ENCODE data around the gene ADGRG6.

Gene ADGRG6

GRCh38 chr6:142367501-142368018 lies 65.8 kb downstream of the ADGRG6 start:
- peaks cover 4% of the 10 kb centered on the region for H3K4me1 ChIP-seq (ENCODE audit: control insufficient read depth, insufficient read depth, low read length)
- no peaks in the 10 kb centered on the region for H3K9me3 ChIP-seq (ENCODE audit: control insufficient read depth, insufficient read depth, low read depth, low read length)
- no peak for TF ChIP-seq ZNF670 (tag by site-specific recombination; IDR thresholded peaks at IDR 0.05; ENCODE audit: low read depth)
- TF ChIP-seq, protein P1, sequence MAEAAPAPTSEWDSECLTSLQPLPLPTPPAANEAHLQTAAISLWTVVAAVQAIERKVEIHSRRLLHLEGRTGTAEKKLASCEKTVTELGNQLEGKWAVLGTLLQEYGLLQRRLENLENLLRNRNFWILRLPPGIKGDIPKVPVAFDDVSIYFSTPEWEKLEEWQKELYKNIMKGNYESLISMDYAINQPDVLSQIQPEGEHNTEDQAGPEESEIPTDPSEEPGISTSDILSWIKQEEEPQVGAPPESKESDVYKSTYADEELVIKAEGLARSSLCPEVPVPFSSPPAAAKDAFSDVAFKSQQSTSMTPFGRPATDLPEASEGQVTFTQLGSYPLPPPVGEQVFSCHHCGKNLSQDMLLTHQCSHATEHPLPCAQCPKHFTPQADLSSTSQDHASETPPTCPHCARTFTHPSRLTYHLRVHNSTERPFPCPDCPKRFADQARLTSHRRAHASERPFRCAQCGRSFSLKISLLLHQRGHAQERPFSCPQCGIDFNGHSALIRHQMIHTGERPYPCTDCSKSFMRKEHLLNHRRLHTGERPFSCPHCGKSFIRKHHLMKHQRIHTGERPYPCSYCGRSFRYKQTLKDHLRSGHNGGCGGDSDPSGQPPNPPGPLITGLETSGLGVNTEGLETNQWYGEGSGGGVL (tag by site-specific recombination; IDR thresholded peaks at IDR 0.05): peak; percentile 31; the same call in 1 of the 2 replicates
- 0 out of 2 replicates have a peak, but pooled peaks have one; percentile 14 for TF ChIP-seq MZF1 (tag by site-specific recombination; IDR thresholded peaks at IDR 0.05; ENCODE audit: borderline replicate concordance)
- TF ChIP-seq PRDM4 (tag by site-specific recombination; IDR thresholded peaks at IDR 0.05): peak; percentile 47; the same call in 1 of the 2 replicates
- TF ChIP-seq, protein P2, sequence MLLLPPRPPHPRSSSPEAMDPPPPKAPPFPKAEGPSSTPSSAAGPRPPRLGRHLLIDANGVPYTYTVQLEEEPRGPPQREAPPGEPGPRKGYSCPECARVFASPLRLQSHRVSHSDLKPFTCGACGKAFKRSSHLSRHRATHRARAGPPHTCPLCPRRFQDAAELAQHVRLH (tag by site-specific recombination; IDR thresholded peaks at IDR 0.05): peak; percentile 80; the same call in 1 of the 2 replicates
- 0 out of 2 replicates have a peak, but pooled peaks have one; percentile 18 for TF ChIP-seq ZNF366 (tag by site-specific recombination; conservative IDR thresholded peaks at IDR 0.05)
- TF ChIP-seq ZNF704 (tag by site-specific recombination; IDR thresholded peaks at IDR 0.05): no peak
- TF ChIP-seq PRDM10 (tag by site-specific recombination; IDR thresholded peaks at IDR 0.05): peak; percentile 85
- 0 out of 2 replicates have a peak, but pooled peaks have one; percentile 20 for TF ChIP-seq ZNF843 (tag by site-specific recombination; IDR thresholded peaks at IDR 0.05)
- no peak for TF ChIP-seq SP7 (tag by site-specific recombination; IDR thresholded peaks at IDR 0.05)
- ChIA-PET POLR2A (interaction anchor here (1.1 kb wide), 1 partner anchor 10 kb away, joined by 3 read pairs; no protein-coding TSS in a partner anchor), CTCF (interaction anchor here (0.6 to 0.8 kb wide), 2 partner anchors 20 to 374 kb away, joined by 3 to 4 read pairs; no protein-coding TSS in a partner anchor)
- H3K27ac ChIP-seq (ENCODE audit: extremely low read depth, low read depth, low read length): no peak overlapping the region
- no peak overlapping the region for H3K4me3 ChIP-seq (ENCODE audit: low read depth, low read length)
- H3K36me3 ChIP-seq (ENCODE audit: control insufficient read depth in 2 of 2, insufficient read depth in 1 of 2, low read length in 2 of 2): no peaks in the 10 kb centered on the region

DNA sequence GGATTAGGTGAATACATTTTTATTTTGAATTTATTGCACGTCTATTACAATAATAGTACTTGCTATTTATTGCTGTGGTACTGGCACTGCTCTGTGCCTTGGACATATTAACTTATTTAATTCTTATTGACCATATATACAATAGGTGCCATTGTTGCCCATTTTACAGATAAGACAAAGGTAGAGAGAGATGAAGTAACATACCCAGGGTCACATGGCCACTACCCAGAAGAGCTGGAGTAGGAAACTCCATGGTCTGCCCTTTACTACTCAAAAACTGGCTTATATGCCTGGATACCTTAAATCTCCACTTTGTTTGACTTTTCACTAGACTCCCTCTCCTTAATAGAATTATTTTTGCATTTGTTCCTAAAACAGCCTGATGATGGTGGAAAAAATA lies 67.5 kb downstream of the ADGRG6 start:
- peaks cover 6% of the 10 kb centered on the region for H3K4me1 ChIP-seq (ENCODE audit: control insufficient read depth, insufficient read depth, low read length)
- POLR2A ChIA-PET: no interaction called here
- no peak overlapping the region for H3K4me3 ChIP-seq (ENCODE audit: low read depth, low read length)
- no peaks in the 10 kb centered on the region for H3K9me3 ChIP-seq (ENCODE audit: control insufficient read depth, insufficient read depth, low read depth, low read length)
- CTCF ChIA-PET: no interaction called here
- H3K36me3 ChIP-seq (ENCODE audit: control insufficient read depth in 2 of 2, insufficient read depth in 1 of 2, low read length in 2 of 2): no peaks in the 10 kb centered on the region
- H3K27ac ChIP-seq (ENCODE audit: extremely low read depth, low read depth, low read length): no peak overlapping the region
- TF ChIP-seq ZNF324 (tag by site-specific recombination; IDR thresholded peaks at IDR 0.05) (no peak), ZNF530 (tag by site-specific recombination; IDR thresholded peaks at IDR 0.05; ENCODE audit: low read depth) (no peak), ZBTB20 (tag by site-specific recombination; IDR thresholded peaks at IDR 0.05) (no peak), ZBTB10 (tag by site-specific recombination; IDR thresholded peaks at IDR 0.05) (no peak), ZNF335 (tag by site-specific recombination; conservative IDR thresholded peaks at IDR 0.05) (no peak), ZNF610 (tag by site-specific recombination; IDR thresholded peaks at IDR 0.05; ENCODE audit: borderline replicate concordance) (no peak), ZNF239 (tag by site-specific recombination; IDR thresholded peaks at IDR 0.05) (no peak)
